ENCODE results near the gene DCBLD1.

DCBLD1 gene

GRCh38 chr6:117473401-117473800, 9.1 kb upstream of the DCBLD1 start:
- DNase-seq, result no peak

DNA sequence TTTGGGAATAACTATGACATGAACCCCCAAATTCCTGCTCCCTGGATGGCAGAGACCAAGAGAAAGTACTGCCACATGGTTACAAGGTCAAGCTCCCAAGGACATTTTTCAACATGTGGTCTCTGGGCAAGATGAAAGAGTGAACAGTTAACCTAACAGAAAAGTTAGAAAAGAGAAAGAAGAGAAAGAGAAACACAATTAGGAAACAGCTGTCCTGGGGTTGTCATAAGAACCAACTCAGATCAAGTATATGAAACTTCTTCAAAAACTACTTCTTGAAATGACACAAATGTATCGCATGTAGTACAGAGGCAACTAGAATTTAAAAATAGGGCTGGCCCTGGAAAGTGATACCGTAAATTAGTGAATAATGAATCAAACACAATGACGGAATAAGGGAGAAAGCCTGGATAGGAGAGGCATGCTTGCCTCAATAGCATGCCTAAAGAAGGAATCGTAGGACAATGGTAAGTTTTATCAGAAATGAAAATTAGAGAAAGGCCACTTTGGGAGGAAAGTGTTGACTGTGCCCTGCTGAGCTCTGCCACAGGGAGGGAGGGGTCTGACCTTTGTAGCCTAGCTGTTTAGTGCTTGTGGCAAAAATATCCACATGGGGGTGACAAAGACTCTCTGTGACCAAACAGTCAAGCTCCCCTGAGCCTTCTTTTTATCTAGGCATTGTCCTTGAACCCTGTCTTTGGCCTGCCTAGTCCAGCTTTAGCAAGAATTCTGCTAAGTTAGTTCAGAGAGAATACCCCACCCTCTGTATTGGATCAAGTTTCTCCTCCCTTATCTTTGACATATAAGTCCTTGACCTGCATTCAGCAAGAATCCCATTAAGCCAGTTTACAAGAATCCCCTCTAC, 4.3 kb upstream of the DCBLD1 start:
- no peak for DNase-seq

- DNase-seq, result no peak
Observed at GRCh38 chr6:117478853-117479231, 3.6 kb upstream of the DCBLD1 start.

DNA sequence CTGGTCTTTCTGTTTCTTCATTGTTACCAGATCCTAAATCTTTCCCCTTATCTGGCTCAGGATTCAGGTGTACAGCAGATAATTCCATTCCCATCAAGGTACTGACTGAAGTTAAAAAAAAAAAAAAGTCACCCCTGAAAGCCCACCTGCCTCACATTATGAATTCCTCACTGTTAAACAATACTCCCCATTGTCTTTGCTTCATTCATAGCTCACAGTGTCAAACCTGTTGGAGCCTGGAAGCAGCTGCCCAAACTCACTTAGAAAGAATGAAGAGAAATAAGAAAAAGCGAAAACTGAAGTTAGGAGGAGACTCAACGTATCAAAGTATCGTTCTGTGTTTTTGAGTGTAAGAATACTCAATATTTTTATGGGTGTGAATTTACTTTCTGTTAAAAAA, 1.8 kb upstream of the DCBLD1 start:
- no peak for DNase-seq

GRCh38 chr6:117481278-117481925, 1.1 kb upstream of the DCBLD1 start:
- no peak for DNase-seq

DNA sequence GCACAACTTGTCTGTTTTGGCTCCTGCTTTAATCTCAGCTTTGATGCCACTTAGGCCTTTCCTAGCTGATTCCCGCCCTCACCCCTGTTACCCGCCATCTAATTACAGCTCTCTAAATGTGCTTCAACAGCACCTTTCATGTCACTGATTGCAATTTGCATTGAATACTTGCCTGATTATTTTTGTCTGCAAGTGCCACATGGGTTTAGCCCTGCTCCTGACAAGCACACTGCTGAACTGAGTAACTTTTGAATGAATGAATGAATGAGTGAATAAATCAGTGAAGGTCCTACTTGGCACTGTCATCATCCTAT, 591 bp upstream of the DCBLD1 start:
- no peak for DNase-seq

GRCh38 chr6:117483004-117483644, 650 bp downstream of the DCBLD1 start:
- no peak for DNase-seq

DNA sequence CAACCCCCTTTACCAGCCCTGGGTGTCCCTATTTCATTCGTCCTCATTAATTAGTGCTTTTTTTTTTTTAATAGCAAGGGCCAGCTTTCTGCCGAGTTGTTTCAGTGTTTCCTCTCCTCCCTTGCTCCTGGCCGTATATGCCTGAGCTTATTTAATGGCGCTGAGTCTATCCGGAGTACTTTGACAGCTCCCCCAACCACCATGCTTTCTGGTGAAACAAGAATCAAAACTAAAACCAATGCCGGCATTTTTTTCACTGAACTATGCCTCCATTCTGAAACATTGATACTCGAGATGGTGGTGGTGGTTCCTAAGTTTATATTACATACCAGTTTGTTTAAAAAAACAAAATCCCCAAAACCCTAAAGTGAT, 1.2 kb downstream of the DCBLD1 start:
- DNase-seq, result no peak

- DNase-seq, result no peak
Observed at GRCh38 chr6:117484052-117484646, 1.7 kb downstream of the DCBLD1 start.

GRCh38 chr6:117485433-117485832, 3.0 kb downstream of the DCBLD1 start:
- DNase-seq, result no peak

GRCh38 chr6:117487821-117488220, 5.3 kb downstream of the DCBLD1 start:
- no peak for DNase-seq

DNA sequence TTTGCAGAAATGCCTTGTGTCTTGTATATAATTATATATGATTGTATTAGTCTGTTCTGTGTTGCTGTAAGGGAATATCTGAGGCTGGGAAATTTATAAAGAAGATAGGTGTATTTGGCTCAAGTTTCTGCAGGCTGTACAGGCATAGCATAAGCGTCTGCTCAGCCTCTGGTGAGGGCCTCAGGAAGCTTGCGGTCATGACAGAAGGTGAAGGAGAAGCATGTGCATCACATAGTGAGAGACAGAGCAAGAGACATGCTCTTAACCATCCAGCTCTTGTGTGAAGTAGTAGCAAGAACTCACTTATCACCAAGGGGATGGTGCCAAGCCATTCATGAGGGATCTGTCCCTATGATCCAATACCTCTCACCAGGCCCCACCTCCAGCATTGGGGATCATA, 6.5 kb downstream of the DCBLD1 start:
- DNase-seq, result no peak

DNA sequence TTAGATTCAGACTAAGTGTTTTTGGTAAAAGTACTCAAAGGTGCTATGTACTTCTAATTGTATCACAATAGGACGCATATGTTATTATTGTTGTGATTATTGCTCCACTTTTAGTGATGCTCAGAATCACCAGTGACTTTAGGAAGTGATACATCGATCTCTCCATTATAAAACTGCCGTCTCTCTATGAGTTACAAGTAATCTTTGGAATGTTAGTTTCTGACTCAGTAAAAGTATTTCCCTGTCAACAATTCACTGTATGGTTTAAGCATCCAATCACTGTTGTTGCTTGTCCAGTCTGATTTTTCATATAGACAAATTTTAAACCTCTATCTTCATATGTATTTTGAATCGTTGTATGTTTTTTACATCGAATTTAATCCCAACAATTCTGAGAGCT, 9.4 kb downstream of the DCBLD1 start:
- no peak for DNase-seq

DNA sequence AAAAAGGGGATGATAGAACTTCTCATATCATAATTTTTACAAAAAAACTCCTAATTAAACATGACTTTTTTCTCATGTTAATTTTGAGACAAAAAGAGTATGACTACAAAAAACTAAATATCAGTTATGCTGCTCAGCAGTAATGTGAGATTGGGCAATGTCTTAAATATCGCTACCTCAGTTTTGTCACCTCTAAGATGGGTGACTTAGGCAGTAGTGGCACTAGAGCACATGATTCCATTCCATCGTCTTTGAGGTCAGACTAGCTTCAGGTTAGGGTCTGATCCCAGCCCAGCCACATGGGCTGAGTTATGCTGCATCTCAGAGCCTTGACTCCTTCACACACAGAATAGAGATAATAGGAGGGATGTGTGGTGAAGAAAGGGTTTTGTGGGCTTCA, 11.0 kb downstream of the DCBLD1 start:
- DNase-seq, result no peak

- DNase-seq, result no peak
Observed at GRCh38 chr6:117494283-117494682, 11.8 kb downstream of the DCBLD1 start.

DNA sequence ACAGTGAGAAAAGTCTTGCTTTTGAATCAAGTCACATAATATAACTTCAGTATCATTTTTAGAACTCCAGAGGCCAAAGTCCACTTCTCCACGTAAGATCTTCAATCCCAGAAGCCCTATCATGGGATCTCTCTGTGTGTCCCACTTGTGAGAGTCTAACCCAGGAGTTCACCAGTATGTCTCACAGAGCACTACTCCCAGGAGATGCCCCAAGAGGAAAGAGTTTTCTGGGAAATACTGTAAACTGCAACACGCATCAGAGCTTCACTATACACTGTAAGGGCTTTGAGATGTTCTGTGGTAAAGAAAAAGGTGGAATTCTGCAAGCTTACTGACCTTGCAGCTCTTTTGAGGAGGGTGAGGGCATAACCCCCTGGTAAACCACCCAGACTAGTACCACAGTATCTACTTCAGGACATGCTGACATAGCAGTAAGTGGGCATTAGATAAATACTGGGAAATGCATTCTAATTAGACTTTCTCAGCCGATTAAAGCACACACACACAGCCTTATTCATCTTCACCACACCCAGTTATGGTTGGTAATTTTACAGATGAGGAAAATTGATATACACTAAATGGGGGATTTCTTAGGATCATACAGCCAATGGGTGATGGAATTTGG, 12.3 kb downstream of the DCBLD1 start:
- DNase-seq, result no peak

DNA sequence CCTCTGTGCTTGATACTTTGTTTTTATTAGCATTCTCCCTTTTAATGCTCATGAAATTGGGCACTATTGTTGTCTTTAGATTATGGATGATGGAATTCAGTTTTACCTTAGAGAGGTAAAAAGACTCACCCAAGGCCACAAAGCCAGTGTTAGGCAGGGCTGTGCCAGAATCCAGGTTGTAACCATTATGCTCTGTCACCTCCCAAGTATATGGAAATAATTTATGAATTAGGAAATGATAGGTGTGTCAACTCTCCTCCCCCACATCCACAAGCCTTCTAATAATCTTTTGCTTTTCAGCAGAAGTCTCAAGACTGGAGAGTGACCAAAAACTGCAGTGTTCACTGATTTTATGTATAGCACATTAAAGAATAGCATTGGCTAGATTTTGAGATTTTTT, 13.0 kb downstream of the DCBLD1 start:
- DNase-seq, result no peak

DNA sequence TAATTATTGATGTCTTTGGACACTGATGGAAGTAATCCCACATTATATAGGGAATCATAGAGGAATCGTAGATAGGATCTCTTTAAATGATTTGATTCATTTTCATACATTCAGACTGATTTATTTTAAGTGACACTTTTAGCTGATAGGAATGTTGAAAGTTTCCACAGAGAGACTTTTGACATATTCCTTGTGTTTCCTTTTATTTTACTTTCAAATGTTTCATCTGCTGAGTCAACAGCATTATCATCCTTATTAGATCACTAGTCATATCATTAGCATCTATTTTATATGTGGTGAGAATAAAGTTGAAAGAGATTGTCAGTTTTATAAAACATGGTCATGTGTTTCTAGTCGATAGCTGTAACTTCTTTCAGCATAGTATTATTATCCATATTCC, 13.4 kb downstream of the DCBLD1 start:
- DNase-seq, result no peak

DNA sequence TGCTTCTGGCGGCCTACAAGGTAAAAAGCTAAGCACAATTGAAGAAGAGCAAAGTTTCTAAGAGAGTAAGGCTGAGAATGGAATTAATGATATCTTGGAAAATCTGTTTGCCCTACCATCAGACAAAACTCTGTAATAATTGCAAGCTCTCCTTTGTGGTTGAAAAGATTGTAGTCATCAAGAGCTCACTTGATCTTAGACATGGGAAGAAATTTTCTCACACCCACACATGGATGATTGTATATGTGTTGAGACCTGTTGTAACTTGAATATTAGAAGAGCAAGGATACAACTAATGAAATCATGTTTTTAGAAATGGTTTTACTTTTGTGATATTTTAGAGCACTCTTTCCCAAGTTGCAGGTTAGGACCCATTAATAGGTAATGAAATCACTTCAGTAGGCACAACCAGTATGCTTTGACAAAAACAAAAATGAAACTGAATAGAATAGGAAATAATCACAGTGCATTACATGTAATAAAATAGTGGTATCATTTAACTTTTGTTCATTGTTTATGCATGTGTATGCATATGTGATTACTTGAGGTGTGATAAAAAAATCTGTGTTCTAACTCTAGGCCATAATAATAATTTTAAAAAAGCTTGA, 14.0 kb downstream of the DCBLD1 start:
- DNase-seq, result no peak

GRCh38 chr6:117497237-117497636, 14.8 kb downstream of the DCBLD1 start:
- no peak for DNase-seq

GRCh38 chr6:117498159-117498558, 15.7 kb downstream of the DCBLD1 start:
- DNase-seq, result no peak

GRCh38 chr6:117501722-117502121, 19.2 kb downstream of the DCBLD1 start:
- no peak for DNase-seq

GRCh38 chr6:117502580-117502979, 20.1 kb downstream of the DCBLD1 start:
- DNase-seq, result no peak
